NT2/D1 (cell line): ENCODE results near the gene APBA2.

Experiments
- SUZ12 ChIP-seq: IDR thresholded peaks from 2 replicates; pipeline ENCODE4 v1.6.1; 2011; ENCODE audit not compliant: insufficient read length, insufficient read depth; ENCODE audit errors: extremely low read depth
- ZNF274 ChIP-seq: IDR thresholded peaks from 2 replicates; pipeline ENCODE4 v1.6.1; 2011; ENCODE audit warnings: mild to moderate bottlenecking, low read depth, low read length

DNA sequence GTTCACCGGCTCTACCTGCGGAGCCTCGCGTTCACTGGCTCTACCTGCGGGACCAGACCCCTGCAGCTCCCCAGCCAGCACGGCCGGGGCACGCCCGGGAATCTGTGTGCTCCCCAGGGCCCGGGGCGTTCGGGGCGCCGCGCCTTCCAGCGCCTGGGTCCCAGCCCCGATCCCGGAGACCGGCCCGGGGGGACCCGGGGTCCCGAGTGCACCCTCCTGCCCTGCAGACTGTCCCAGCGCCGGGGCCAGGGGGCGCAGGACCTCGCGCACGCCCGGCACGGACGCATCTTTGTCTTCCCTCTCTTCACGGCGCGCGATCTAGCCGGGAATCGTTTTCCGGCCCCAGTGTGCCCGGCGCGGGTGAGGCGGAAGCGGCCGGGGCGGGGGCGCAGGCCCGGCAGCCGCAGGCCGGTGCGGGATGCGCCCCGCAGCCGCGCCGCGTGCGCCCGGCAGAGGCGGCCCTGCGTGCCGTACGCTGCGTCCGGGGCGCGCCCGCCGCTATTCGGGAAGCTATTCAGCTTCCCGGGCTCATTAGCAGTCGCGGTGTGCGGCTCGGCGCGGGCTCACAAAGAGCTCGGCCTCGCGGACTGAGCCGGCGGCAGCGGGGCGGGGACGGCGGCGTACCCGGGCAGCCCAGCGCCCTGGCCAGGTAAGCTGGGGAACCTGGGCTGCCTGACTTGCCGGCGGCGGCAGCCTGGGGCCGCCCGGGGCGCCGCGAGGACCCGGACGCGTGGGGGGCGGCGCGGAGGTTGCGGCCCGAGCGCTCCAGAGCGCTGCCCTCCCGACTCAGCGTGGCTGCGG lies at the start of gene APBA2:
- TF ChIP-seq SUZ12 (no peak), ZNF274 (no peak)
